Activated CD4-positive, CD25-positive, alpha-beta regulatory T cell treated with anti-CD3 and anti-CD28 coated beads, Interleukin-2, amount 50 U/mL, for 72 hours (primary cell): ENCODE measurements around the gene PLSCR3.

Experiments used
- DNase-seq: peaks from one replicate; pipeline ENCODE4 v3.0.0; 2021

Gene PLSCR3

DNA sequence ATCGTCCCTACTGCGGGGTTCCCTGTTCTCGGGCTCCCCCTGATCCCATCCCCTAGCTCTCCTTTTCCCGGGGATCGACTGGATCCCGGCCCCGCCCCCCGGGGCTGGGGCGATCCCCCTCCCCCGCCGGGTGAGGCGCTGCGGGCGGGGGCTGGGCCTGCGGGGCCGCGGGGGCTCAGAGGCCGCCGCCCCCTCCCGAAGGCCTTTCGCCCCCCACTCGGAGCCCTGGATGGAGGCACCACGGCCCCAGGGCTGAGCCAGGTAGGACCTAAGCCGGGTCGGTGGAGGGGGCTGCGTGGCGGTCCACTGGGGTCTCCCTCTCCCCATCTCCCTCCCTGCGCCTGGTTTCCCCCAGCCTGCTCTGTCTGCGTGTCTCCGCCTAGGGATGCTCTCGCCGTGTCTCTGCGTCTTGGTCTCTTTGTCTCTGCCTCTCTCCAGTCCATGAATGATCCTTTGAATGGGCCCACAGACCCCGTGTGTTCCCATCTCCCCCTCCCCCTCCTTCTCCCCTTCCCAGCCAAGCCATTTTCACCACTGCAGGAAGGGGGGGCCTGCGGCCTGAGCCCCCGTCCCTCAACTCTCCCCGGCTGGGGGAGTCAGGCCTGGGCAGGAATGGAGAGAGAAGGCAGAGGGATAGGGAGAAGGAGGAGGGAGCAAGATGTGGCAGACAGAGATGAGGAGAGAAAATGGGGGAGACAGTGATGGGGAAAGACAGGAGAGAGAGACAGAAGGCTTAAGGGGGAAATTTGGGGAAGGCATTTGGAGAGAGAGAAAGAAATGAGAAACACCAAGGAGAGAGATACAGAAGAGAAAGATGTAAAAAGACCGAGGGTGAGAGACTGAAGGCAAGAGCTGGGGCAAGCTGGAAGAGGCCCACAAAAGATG is 11.3 kb upstream of the PLSCR3 start:
- no peak for DNase-seq

DNA sequence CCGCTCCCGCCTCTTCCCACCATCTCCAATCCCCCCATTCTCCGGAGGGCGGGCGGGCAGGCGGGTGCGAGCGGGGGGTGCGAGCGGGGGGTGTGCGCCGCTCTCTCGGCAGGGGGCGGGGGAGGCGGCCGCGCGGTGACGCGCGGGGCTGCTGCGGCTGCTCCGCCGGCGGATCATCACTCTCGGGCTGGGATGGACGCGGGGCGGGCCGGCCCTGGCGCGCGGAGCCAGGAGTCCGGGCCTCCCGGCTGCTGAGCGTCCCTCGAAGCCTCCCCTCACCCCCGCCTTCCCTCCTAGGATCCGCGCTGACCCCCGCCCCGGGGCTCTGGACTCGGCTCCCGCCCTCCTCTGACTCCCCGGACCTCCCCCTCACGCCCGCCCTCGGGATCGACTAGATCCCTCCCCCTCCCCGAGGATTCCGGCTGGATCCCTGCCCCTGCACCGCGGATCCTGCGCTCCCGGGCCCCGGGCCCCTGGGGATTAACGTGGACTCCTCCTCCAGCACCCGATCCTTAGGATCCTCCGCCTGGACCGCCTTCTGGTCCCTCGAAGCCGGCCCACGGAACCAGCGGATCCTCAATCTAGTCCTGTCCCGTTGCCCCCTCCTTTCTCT is 10.5 kb upstream of the PLSCR3 start:
- DNase-seq = peak; percentile 48

DNA sequence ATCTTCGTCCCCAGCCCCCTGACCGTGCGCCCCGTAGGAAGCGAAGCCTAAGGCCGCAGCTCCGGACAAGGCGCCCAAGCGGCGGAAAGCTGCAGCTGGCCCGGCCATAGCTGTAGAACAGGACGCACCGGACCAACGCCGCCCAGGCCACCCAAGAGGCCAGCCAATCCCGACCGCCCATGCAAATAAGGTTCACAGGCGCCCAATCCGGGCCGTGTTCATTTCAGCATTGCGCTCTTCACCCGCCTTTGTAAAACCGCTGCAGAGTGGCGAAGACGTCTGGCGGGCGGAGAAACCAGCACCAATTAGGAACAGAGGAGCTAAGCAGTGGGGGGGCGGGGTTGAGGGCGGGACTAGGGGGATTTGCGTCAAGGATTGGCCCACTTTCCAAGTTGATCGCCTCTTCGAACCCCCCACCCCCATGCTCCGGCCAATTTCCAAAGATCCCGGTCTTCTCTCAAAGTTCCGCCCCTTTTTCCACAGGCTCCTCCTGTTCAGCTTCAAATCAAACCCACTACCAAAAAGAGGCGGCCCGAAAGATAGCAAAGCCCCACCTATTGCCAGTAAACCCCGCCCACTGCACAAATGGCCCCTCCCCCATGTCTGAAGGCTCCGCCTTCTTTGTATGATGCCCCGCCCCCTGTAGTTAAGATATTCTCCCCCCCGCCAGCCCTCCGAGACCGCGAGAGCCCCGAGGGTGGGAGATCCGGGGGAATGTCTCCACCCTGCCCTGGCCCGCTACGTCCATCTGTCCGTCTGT is 9.8 kb upstream of the PLSCR3 start, which contains the start of gene TMEM256:
TMEM256 (minus strand) TSS at position 121 of the 760 bp plus-strand sequence; CDS start at position 108, 13 bp downstream.
- DNase-seq = peak; percentile 90

DNA sequence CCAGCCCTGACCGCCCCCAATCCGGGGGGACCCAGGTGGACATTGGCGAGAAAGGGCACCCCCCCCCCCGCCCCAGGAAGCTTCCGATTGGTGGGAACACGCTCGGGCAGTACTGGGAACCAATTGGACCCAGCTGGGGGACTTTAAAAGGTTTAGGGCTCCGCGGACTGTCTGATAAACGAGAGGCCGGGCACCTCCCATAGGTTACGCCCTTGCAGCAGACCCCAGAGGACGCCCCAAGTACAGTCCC is 9.3 kb upstream of the PLSCR3 start:
- no peak for DNase-seq

DNA sequence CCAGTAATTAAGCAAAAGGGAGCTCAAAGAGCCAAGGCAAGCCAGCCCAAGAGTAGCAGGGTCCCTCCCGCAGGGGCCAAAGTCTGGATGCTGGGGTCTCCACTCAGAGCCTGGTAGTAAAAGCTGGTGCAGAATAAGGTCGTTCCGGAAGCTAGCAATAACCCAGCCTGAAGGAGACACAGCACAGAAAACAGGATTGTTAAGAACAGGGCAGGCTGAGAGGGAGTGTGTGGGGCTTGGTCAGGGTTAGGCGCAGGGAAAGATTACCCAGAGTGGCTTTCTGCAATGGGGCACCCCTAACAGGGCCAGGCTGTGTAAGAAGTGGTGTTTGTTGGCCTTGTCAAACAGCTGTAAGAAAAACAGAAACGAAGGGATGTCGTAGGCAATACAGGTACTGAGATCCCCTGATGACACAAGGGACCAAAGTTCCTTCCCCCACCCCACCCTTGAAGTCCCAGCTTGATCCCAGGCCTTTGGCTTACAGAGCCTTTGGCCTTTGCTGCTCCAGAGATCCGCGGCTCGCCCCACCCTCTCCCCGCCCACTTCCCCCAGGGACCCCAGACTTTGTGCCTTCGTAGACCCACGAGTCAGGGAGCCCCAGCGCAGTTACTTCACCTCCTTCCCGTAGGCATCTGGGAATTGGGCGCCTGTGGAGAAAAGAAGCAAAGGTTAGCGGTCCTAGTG is 8.9 kb upstream of the PLSCR3 start:
- no peak for DNase-seq

DNA sequence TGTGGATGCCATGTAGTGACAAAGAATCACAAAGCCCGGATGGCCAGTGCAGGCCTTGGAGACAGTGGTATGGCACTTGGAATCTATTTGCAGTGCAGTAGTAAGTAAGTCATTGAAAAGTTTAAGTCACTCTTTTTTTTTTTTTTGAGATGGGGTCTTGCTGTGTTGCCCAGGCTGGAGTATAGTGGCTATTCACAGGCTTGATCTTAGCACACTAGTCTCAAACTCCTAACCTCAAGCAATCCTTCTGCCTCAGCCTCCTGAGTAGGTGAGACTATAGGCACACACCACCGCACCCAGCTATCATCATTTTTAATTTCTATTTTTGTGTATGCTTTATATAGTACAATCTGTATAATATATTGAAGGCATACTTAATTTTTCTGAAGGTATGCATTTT is 4.3 kb upstream of the PLSCR3 start:
- no peak for DNase-seq

DNA sequence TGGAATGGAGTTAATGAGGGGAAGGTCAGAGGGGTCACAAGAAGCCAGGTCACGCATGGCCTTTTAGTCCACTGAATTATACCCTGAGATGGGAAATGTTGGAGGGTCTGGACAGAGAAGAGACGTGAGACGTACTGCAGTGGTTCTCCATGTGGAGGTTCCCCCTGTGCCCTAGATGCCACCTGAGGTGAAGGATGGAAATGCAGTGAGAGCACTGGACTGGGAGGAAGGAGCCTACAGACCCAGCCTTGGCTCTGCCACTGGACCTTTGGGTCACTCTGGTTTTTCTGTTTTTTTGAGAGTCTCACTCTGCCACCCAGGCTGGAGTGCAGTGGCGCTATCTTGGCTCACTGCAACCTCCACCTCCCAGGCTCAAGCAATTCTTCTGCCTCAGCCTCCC is 1.8 kb upstream of the PLSCR3 start:
- no peak for DNase-seq

DNA sequence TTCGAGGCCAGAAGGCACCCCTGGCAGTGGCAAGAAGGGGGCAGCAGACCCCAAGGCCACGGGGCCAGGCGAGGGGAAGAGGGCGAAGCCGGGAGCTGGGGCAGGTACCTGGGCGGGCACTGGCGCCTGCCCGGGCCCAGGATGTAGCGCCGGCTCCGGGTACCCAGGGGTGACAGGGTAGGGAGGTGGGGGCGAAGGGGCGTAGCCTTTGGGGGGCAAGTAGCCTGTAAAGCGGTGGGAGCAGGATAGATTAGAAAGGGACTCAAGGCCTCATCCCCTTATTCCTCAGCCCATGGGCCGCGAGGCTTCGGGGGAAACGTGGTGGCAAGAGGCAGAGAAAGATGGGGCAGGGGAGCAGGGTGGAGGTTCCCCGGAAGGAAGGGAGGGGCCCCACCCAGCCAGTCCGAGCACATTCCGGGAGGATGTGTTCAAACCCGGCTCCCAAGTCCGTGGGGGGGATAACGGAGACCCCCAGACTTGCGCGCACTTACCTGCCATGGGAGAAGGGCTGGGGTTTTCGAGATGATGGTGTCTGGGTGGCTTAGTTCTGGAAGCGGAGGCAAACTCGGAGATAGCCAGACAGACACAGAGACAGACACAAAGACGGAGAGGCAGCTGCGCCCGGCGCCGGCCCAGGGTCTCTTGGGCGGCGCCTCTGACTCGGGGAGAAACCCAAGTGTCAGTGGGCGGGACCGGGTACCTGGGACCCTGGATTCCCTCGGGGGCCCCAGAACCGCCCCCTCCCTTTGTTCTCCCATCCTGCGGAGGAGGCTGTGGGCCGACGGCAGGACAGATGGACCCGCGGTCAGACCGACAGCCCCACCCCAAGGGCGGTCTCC is 493 bp downstream of the PLSCR3 start:
- DNase-seq = no peak

DNA sequence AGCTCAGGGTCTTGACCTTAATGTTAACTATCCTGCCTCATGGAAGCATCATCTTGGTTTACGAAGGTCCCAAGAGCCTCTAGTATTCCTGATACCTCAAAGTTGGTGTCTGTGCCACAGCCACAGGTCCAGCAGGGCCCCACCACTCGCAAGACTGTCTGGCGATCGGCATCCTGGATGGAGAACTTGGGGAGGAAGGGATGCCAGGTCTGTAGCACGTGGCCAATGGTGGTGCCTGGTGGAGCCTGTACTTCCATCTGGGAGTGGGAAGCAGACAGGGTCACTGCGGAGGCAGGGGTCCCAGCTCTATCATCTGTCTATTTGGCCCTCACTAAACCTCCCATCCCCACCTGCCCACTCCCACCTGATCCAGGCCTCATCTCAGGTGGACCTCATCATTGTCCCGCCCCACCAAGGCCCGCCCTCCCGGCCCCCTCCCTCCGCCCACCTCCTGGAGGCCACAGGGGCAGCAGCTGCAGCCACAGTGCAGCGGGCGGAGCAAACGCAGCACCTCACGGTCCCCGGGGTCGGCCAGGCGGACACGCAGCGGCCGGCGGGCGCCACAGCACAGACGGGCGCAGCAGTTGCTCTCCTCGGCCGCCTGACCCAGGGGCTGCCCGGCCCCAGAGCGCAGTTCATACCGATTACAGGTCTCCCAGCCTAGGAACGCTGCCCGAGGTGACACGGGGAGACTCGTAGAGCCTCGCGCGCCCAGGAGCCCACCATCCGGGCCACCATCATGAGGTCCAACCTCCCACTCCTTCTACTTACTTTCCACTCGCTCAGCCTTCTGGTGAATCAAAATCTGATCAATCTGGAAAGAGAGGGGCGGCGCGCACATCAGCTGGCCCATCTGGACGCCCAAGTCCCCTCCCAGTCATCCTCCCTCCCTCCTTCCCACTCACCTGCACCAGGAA is 1.4 kb downstream of the PLSCR3 start:
- DNase-seq = no peak

DNA sequence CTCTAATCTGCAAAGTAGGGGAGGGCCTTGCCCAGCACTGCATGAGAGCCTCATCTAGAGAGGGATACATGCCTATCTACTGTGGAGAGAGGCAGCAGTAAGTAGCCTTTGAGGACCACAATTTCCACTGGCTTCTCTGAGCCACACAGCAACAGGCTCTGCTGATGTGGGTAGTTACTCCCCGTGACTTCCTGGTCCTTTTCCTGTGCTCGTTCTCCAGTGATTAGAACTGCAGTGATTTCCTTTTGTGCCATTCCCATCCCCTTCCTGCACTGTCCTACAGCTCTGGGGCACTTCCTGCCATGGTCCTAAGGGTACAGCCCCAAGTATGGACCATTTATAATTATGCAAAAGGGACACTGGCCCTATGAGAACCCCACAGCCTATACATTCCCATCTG is 3.0 kb downstream of the PLSCR3 start:
- DNase-seq = no peak

DNA sequence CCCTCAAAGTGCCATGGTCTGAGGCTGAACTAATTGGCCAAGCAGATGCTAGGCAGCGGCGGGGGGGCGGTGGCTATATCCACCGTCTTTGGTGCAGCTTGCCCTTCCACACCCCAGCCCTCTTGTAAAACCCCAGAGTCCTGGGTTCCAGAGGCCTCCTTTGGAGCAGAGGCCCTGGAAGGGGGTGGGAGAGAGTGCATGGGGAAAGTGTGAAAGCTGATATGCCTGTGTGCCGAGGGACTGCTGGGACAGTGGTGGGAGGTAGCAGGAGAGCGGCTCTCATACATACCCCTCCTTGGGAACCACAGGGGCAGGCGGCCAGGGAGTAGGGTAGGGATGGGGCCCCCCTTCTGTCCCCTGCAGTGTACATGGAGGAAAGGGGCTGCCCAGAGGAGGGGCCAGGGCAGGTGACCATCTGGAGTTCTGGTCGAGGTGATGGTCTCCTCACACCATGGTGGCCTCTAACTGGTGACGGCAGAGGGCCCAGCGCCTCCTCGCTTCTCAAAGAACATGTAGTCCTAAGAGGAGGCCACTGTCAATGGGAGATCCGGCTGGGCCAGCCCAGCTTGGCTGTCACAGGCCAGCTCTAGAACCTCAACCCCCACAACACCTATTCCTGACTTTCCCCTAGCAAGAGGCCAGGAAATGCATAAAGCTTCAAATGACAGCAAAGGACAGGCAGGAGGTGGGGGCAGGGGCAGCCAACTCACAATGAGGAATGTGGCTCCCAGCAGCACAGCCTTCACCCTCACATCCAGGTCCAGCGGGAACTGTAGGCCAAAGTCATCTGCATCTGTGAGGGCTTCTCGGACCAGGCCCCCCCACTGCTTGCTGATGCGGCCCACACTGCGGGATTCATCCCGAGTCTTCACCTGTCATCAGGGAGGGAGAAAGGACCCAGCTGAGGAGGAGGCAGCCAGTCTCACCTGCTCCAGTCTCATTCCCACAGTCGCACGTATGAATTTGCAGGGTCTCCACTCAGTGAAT is 4.1 kb downstream of the PLSCR3 start:
- DNase-seq = no peak

DNA sequence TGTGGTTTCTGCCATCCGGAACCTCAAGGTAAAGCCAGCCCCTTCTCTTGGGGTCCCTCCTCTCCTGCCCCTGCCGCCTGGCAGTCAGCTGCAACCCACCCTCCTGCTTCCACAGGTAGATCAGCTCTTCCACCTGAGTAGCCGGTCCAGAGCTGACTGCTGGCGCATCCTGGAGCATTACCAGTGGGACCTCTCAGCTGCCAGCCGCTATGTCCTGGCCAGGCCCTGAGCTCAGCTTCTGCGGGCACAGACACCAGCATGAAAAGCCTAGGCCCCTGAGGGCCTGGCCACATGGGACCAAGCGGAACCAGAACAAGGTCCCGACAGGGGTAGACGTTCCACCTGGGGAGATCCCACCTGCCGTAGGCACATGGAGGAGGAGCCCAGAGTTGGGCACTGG is 5.5 kb downstream of the PLSCR3 start:
- no peak for DNase-seq

DNA sequence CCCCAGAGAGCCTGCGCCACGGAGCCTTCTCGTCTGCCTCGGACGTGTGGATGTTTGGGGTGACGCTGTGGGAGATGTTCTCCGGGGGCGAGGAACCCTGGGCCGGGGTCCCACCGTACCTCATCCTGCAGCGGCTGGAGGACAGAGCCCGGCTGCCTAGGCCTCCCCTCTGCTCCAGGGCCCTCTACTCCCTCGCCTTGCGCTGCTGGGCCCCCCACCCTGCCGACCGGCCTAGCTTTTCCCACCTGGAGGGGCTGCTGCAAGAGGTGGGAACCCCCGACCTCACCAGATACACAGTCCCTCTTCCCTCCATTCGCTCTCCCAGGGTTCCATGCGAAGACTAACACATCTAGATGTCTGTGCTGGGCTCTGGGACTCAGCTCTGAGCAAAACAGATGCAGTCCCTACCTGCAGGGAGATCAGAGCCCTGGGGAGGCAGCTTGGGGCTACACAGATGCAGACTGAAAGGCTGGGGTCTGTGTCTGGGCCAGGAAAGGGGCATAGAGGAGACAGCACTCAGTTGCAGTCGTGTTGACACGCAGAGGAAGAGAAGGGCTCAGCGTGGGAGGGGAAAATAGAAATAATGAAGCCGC is 9.7 kb downstream of the PLSCR3 start:
- no peak for DNase-seq

DNA sequence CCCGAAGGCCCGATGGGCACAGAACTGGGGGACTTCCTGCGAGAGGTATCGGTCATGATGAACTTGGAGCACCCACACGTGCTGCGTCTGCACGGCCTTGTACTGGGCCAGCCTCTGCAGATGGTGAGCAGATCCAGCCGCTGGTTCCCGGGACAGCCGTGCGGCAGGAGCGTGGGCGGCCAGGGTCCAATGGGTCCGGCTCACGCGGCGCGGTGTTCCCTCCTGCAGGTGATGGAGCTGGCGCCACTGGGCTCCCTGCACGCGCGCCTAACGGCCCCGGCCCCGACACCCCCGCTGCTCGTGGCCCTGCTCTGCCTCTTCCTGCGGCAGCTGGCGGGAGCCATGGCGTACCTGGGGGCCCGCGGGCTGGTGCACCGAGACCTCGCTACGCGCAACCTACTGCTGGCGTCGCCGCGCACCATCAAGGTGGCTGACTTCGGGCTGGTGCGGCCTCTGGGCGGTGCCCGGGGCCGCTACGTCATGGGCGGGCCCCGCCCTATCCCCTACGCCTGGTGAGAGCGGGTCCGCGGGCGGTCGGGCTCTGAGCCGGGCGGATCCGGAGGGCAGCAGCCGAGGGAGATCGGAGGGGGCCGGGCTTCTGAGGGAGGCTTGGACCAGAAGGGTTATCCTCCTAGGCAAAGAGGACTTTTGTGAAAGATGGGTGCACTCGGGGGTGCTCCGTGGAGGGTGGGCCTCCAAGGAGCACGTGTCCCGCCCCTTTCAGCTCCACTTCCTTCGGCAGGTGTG is 10.4 kb downstream of the PLSCR3 start:
- DNase-seq = peak; percentile 78

DNA sequence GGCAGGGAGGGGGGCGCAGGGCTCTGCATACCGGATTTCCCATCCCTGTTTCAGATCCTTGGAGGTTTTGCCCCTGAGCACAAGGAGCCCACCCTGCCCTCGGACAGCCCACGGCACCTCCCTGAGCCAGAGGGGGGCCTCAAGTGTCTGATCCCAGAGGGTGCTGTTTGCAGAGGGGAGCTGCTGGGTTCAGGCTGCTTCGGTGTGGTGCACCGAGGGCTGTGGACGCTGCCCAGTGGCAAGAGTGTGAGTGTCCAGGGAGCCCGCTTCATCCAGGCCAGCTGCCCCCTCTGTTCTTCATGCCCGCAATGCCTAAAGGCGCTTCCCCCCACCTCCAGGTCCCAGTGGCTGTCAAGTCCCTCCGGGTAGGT is 11.0 kb downstream of the PLSCR3 start:
- DNase-seq = no peak

DNA sequence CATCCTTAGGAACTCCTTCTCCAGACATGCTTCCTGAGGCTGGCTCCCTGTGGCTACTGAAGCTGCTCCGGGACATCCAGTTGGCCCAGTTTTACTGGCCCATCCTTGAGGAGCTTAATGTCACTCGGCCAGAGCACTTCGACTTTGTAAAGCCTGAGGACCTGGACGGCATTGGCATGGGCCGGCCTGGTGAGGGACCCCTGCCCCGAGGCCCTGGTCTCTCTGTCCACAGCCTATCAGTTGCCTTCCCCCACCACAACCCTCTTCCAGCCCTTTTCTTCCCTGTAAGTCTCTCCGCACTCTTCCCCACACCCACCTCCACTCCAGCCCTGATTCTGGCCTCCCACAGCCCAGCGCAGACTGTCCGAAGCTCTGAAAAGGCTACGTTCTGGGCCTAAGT is 11.4 kb downstream of the PLSCR3 start:
- no peak for DNase-seq

DNA sequence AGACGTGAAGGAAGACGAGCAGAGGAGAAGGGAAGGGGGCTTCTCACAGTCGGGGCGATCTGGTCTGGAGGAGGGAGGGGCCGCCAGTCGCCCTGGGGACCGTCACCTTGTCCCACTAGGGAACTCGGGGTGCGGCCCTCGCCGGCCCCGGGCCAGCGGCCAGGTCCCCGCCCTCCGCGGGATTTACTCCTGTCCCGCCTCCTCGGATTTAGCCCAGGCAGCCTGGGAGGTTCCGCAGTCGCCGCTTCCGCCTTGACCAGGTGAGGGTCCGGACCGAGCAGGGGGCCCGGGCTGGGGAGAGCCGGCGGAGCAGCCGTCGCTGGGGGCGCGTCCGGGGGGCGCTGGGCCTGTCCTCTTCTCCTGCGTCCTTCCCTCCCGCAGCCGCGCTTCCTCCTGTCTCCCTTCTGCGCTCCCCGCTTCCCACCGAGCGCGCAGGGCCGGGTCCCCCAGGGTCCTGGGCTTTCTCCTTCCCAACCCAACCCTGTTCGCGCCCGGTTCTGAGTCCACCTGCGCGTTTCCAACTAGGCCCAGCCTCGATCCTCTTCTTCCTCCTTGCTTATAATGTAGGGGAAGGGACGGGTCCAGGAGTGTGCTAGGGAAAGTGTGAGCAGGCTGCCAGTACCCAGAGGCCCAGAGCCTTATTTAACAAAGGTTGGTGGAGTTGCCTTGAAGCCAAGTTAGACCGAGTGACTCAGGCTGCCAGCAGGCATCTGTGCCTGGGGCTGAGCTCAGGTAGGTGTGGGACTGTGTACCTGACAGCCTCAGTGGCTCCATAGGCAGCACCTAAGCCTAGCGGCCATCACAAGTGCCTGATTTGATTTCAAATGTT is 13.3 kb downstream of the PLSCR3 start, which contains the start of gene TNK1:
TNK1 (plus strand) TSS at position 235 of the 829 bp plus-strand sequence. CDS start 1,838 bp downstream, outside the sequence.
- DNase-seq = no peak

DNA sequence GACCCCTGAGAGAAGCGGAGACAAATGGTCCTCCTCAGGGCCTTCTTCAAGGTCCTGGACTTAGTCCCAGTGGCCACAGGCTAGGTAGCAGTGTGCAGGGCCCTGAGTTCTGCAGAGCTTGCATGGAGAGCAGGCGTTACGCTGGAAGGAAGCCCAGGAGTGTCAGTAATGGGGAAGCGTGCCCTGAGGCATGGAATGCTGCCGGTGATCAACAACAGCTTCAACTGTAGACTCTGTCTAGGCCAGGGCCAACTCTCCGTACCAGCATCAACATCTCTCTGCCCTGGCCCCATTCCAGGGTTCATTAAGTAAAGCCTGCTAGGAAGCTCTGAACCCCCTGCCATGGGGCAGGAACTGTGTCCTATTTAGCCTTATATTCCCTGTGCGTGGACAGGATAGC is 14.0 kb downstream of the PLSCR3 start:
- DNase-seq = no peak
